ENCODE results near the gene LARP1.
A peak's percentile ranks its signal among the peaks of the same experiment; 100 is the strongest.
"Not testable (repeated sequence)": the region's sequence is repeated elsewhere in the genome, so short reads cannot be mapped to it uniquely, and the experiment has no call there.

Gene LARP1

DNA sequence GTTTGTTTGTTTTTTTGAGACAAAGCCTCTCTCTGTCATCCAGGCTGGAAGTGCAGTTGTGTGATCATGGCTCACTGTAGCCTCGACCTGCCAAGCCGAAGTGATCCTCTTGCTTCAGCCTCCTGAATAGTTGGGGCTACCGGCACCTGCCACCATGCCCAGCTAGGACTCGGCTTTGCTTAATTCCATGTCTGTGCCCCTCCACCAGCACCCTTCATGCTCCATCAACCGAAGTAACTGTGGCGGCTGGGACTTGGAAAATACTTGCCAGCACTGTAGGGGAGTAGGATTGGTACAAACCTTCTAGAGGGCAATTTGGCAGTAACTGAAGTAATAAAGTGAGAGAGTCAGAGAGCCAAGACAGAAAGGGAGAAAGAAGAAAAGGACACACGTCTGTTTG is 76.3 kb downstream of the LARP1 start:
- no peak for DNase-seq

GRCh38 chr5:154832804-154833203 is 77.6 kb downstream of the LARP1 start:
- not testable (repeated sequence) for DNase-seq

- DNase-seq: no peak
Observed at GRCh38 chr5:154834053-154834452, 78.9 kb downstream of the LARP1 start.

- not testable (repeated sequence) for DNase-seq
Observed at GRCh38 chr5:154835701-154836052, 80.5 kb downstream of the LARP1 start.

- no peak for DNase-seq
Observed at GRCh38 chr5:154836225-154836624, 81.0 kb downstream of the LARP1 start.

- DNase-seq: no peak
Observed at GRCh38 chr5:154837009-154837901, 82.1 kb downstream of the LARP1 start.

GRCh38 chr5:154840435-154841272 is 85.5 kb downstream of the LARP1 start:
- DNase-seq: peak; percentile 64

DNA sequence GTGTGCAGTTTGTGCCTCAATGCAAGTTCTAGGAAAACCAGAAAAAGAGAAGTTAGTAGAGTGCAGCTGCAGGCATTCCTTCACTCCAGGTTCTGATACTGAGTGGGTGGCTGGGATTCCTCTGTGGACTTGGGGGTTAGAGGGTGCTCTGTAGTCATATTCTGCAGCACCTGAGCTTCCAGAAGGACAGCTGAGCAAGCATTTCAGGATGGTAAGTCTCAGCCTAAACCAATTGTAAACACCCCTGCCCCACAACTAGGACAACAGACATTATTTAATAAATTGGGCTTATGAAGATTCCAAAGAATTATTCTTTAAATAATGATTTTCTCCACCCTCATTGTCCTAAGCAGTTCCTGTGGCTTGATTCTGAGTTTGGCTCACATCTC is 86.1 kb downstream of the LARP1 start:
- DNase-seq: no peak

DNA sequence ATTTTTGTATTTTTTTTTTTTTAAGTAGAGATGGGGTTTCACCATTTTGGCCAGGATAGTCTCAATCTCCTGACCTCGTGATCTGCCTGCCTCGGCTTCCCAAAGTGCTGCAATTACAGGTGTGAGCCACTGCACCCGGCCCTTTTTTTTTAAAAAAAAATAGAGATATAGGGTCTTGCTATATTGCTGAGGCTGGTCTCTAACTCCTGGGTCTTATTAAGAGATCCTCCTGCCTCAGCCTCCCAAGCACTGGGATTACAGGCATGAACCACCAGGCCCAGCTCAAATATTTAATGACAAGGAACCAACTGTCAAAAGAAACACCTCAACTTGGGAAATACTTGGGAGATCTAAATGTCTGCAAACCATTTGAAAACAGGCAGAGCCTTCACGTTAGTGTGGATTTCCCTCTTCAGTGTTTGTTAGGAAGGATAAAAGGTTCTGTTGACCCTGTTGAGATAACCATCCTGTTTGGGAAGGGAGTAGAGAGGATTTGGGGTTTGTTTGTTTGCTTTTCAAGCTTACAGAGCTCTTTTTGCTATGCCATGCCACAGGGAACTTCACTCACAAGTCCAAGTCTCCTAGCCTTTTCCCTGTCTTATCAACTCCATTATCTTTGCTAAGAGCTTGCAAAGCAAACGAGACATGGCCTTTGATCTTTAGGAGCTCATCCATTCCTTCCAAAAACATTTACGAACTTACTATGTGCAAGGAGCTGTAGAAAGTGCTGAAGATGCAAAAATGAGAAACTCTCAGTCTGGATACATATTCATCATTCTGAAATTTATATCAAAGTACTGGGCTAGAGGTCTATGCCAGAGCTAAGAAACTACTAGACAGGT is 87.7 kb downstream of the LARP1 start:
- no peak for DNase-seq

DNA sequence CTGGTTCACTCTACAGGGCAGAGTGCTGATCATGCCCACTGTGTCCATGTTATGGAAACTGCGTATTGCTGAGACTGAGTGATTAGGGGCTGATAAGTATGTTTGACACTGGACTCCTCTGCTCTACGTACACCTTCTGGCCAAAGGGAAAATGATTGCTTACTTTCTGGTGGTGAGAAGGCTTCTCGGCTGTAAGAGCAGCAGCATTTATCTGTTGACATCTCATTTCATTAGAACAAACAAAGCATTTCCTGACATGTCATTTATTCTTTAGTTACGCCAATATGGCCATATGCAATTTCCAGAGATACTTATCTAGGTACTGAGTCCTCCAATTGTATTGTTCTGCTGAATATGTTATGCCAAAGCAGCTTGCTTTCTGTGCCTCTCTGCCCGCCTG is 89.6 kb downstream of the LARP1 start:
- DNase-seq: no peak

DNA sequence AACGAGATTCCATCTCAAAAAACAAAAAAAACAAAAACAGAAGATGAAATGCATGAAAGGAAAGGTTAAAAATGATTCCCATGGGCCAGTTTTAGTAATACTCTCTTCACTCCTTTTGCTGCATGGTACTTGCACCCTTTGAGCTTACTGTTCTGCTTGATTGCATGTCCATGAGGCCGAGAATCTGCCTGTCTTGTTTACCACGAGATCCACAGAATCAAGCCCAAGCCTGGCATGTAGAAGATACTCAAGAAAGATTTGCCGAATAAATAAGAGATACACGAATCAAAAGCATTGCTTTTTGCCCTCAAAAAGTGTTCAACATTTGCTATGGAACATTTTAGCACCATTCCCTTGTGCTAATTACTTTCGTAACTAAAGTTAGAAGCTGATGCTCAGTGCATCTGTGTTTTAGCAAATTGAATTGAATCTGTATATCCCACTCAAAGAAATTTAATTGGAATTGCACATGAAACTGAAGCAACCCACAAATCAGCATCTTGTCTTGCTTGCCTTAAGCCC is 94.1 kb downstream of the LARP1 start:
- DNase-seq: no peak

GRCh38 chr5:154849791-154850201 is 94.6 kb downstream of the LARP1 start:
- DNase-seq: no peak

DNA sequence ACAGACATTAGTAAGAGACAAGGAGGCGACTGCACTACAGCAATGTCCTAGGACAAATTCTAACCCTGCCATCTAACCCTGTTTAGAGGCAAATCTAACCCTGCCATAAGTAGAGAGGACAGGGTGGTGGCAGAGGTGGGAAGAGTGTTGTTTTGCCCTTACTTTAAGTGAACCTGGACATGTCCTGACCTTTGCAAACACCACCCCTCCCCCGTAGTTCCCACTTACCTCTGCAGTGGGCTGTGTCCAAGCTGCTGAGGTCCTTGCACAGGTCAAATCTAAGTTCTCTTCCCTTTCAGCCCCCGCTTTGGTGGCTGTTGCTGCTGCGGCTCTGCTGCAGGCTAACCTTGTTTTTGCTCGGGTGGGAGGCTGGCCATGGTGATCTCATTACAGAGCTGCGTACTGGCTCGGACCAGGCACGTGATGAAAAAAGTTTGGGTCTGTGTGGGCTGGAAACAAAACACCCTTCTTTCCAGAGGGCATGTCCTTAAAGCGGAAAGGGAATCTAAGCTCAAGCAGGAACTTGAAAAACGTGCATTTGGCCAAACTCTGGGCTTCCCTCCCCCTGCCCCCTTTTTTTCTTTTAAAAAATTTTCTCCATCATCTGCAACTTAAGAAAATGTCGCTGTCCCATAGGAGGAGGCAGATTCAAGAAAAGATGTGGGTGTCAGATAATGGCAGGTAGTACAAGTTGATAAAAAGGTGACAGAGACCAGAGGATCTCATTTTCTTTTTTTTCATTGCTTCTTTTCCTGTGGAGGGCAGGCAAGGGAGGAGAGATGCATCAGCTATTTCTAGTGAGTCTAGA is 95.3 kb downstream of the LARP1 start, which contains the start of gene FAXDC2:
Gene FAXDC2 (minus strand): TSS at position 349 of the 808 bp plus-strand sequence. CDS start 12,425 bp downstream, outside the sequence.
- DNase-seq: peak; percentile 91

DNA sequence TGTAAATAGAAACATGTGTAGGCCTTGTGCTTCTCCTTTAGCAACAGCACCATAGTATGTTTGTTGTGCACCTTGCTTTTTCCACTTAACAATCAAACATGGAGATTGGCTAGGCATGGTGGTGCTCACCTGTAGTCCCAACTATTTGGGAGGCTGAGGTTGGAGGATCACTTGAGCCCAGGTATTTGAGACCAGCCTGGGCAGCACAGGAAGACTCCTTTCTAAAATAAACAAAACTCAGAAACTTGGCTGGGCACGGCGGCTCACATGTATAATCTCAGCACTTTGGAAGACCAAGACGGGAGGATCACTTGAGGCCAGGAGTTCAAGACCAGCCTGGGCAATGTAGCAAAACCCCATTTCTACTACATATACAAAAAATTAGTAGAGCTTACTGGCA is 96.2 kb downstream of the LARP1 start:
- peak; percentile 16 for DNase-seq

DNA sequence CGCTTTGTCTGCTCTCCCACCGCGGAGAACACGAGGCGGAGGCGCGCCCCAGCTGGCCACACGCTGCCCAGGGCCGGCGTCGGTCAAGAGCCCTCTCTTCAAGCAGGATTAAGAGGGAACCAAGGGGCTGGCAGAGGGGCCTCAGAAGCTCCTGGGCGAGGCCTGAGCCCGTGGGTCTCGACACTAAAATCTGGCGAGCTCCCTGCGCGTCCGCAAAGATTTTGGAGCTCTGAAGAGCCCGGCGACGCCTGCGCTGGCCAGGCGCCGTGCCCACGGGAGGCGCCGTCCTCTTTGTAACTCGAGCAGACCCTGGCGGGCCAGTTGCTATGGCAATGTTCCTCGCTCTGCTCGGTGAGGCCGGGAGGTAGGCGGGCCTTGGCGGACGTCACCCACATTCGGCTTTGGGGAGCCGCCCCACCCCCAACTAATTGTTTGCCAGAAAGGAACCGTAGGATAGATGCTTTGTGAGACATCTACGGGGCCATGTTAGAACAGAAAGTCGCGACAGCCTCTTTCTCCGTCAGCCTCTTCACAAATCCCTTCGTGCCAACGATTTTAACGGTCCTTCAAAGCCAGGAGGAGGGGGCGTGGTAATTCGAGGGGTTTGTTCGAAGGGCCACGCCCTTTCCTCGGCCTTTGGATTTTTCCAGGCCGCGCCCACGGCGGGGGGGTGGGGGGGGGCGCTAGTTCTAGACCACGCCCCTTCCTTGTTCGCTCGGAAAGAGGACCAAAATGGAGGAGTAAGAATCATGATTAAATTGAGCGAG is 102.5 kb downstream of the LARP1 start:
- DNase-seq: peak; percentile 97

DNA sequence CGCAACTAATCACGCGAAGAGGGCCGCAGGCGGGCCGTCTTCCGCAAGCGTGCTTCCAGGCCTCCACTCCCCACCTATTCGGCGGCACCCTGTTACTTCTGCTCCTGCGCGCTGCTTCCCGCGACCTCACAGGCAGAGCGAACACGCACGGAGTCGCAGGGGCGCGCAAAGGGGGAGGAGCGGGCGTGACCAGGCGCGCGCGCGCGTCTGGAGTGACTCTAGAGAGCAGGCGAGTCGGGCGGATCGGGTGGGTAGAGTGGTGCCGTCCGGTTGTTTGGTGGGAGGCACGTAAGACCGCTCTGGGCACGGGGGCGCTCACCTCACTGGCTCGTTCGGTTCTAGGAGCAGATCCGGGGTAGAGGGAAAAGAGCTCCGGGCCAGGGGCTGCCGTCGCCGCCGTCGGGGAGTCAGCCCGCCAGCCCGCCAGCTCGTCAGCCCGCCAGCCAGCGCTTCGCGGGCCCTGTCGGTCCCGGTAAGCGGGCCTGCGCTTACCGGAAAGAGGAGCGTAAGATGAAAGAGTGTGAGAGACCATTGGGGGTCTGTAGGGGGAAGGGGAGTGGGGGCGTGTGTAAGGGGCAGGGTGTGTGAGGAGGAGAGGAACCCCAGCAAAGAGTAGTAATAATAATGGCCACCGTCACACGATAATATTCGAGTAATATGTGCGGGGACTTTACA is 103.3 kb downstream of the LARP1 start, which contains the start of gene CNOT8:
Gene CNOT8 (plus strand): TSS at position 331 of the 675 bp plus-strand sequence. CDS start 4,652 bp downstream, outside the sequence.
- peak; percentile 99 for DNase-seq

DNA sequence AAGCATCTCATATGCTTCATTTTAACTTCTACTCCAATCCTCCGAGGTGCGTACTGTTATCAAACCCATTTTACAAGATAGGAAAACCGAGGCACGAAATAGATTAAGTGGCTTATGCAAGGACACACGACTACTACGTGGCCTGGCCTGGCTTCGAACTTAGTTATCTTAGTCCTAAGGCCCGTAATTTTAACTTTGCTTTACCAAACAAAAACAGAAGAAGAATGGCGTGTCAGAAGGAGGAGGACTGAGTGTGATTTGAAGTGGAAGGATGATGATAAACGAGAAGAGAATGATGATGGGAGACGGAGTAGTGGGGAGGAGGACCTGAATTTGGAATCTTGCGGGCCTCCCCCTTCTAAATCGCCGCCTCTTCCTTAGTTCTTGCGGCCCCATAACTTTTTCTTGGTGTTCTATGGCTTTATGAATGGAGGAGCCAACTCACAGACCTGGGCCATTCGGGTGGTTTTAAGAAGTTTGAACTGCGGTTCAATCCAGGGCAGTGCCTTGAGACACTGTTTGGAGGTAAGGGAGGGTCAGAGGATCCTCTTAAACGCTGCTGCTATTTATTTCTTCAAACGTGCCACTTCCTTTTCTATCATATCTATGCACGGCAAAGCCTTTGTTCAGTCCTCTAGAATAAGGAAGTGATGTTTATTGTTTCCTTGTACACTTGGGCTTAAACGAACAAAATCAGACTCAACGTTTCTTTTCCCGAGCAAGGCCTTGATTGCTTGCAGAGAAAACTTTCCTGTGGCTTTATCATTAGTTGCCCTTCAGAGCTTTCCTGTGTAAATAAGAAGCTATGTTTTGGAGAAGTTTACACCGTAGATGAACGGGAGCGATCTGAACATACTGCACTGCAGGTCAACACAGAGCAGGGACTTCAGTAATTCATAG is 104.0 kb downstream of the LARP1 start:
- no peak for DNase-seq

DNA sequence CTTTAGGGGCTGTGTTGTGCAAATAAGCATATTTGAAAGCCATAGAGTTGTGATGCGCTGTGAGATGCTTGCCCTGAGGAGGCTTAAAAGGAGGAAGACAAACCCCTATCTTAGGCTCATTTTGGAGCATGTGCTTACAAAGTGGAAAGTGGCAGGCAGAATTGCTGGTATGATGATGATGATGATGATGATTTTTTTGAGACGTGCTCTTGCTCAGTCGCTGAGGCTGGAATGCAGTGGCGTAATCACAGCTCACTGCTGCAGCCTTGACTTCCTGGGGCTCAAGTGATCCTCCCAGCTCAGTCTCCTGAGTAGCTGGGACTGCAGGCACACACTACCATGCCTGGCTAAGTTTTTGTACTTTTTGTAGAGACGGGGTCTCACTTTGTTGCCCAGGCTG is 104.9 kb downstream of the LARP1 start:
- DNase-seq: peak; percentile 78

GRCh38 chr5:154860765-154861164 is 105.6 kb downstream of the LARP1 start:
- DNase-seq: no peak
